Measurements from ENCODE around the gene PIGU. TPM values are rescaled to one million over a fixed set of nuclear protein-coding genes. Genes with fewer than 3 reads are reported as not detected.

PIGU gene
- total RNA-seq, 4 donors from 2014 or later: 13.6 to 21.7 (median 16.2) TPM

DNA sequence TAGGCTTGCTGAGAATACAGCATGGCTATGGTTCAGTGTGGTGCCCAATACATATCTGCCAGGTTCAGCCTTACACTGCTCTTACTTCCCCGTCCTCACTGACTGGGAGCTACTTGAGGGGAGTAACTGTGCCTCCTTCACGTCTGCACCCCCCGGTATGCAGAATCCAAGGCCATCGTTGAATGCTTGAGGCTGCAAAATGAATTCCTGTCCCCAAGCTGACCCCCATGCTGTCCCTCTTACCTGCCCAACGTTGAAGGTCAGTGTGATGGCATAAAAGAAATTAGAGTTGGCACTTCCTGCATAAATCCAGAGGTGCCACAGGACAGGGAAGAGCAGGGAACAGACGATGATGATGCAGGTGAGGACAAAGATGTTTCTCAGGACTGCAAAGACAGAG, 102.0 kb downstream of the PIGU start:
- Histone ChIP-seq H3K27ac (no peak overlapping the region), H3K27me3 (no peaks in the 10 kb centered on the region), H3K4me3 (no peak overlapping the region), H3K36me3 (peaks cover 30% of the 10 kb centered on the region), H3K4me1 (peaks cover 18% of the 10 kb centered on the region), H3K9me3 (no peaks in the 10 kb centered on the region)
- TF ChIP-seq POLR2A (IDR thresholded peaks at IDR 0.05) (no peak), EP300 (IDR thresholded peaks at IDR 0.05) (no peak), POLR2AphosphoS5 (IDR thresholded peaks at IDR 0.05) (no peak)
- TF ChIP-seq, protein P1, sequence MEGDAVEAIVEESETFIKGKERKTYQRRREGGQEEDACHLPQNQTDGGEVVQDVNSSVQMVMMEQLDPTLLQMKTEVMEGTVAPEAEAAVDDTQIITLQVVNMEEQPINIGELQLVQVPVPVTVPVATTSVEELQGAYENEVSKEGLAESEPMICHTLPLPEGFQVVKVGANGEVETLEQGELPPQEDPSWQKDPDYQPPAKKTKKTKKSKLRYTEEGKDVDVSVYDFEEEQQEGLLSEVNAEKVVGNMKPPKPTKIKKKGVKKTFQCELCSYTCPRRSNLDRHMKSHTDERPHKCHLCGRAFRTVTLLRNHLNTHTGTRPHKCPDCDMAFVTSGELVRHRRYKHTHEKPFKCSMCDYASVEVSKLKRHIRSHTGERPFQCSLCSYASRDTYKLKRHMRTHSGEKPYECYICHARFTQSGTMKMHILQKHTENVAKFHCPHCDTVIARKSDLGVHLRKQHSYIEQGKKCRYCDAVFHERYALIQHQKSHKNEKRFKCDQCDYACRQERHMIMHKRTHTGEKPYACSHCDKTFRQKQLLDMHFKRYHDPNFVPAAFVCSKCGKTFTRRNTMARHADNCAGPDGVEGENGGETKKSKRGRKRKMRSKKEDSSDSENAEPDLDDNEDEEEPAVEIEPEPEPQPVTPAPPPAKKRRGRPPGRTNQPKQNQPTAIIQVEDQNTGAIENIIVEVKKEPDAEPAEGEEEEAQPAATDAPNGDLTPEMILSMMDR (IDR thresholded peaks at IDR 0.05): no peak
- 97% methylated on average over 6 of the region's 6 CpGs for WGBS
- DNase-seq (ENCODE audit: low spot score in 2 of 2): no peak

DNA sequence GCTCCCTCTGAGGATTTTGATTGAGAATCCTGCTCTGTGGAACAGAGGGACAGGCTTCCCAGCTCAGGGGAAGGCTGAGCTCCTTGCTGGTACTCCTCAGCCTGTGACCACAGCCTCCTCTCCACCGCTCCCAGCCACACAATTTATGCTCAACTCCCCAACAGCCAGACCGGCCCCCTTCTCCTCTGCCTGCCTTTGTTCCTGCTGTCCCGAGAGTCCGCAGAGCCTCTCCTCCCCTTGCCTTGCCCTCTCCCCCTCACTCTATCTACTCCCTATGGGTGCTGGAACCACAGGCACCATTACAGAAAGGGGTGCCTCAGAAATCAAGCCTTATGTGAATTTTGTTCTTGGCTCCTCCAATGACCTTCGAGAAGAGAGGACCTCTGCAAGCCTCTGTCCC, 102.5 kb downstream of the PIGU start:
- DNase-seq (ENCODE audit: low spot score in 2 of 2): peak in 1 of 2 donors; percentile 41
- 95% methylated on average over 5 of the region's 5 CpGs for WGBS
- no peak overlapping the region for H3K27ac ChIP-seq
- no peaks in the 10 kb centered on the region for H3K27me3 ChIP-seq
- TF ChIP-seq POLR2AphosphoS5 (IDR thresholded peaks at IDR 0.05) (no peak), EP300 (IDR thresholded peaks at IDR 0.05) (no peak), POLR2A (IDR thresholded peaks at IDR 0.05) (no peak)
- TF ChIP-seq, protein P1 (IDR thresholded peaks at IDR 0.05): no peak
- peaks cover 14% of the 10 kb centered on the region for H3K4me1 ChIP-seq
- peaks cover 30% of the 10 kb centered on the region for H3K36me3 ChIP-seq
- H3K4me3 ChIP-seq: no peak overlapping the region
- H3K9me3 ChIP-seq: no peaks in the 10 kb centered on the region

DNA sequence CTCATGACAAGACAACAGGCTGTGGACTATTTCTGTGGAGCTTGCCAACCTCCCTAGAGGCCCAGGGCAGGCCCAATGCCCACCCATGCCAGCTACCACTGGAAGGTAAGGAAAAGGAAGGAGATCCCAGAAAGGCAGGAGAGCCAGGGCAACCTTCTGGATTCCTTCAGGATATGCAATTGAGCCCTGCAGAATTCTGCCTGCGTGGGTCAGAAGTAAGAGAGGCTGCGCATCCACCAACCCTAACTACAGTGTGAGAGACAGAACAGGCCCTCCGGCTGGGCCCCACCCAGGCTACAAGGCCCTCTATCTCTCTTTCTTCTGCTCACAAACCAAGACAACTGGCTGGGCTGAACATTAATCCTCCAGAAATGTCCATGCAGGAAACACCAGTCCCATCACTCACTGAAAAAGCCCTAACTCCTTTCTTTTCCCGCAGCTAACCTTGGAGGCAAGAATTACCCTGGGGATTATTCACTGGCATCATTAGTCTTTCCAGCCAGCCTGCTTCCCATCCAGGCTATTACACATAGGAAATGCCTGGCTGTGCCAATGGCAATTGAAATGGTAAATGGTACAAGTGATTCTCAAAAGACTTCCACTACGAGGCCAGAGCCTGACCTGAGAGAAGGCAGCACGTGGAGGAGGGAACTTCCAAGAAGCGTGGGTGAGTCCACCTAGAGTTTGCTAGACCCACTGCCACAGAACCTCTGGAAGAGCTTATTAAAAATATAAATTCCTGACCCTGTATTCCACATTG, 103.2 kb downstream of the PIGU start:
- Histone ChIP-seq H3K36me3 (peaks cover 32% of the 10 kb centered on the region), H3K4me3 (no peak overlapping the region), H3K4me1 (peaks cover 8% of the 10 kb centered on the region), H3K27me3 (no peaks in the 10 kb centered on the region), H3K27ac (no peak overlapping the region), H3K9me3 (no peaks in the 10 kb centered on the region)
- peak in 1 of 2 donors; percentile 45 for DNase-seq (ENCODE audit: low spot score in 2 of 2)
- TF ChIP-seq, protein P1 (IDR thresholded peaks at IDR 0.05): no peak
- TF ChIP-seq POLR2AphosphoS5 (IDR thresholded peaks at IDR 0.05) (no peak), EP300 (IDR thresholded peaks at IDR 0.05) (no peak), POLR2A (IDR thresholded peaks at IDR 0.05) (no peak)
- 91% methylated on average over 7 of the region's 7 CpGs for WGBS

DNA sequence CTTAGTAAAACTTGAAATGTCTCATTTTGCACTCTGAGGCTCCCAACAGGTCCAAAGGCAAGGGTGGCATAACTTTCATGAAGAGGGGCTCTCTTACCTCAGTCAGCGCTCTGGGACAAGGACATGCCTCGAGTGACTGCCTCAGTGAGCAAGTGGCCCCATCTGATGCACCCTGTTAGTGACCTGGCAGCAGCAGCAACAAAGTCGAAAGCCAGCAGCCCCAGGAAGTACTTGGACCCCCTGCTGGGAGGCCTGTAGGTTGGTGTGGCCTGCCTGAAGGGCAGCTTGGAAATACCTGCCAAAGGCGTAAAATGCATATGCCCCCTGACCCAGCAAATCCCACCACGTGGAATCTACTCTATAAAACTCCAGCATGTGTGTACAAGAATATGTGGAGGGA, 105.1 kb downstream of the PIGU start:
- Histone ChIP-seq H3K4me1 (no peaks in the 10 kb centered on the region), H3K9me3 (no peaks in the 10 kb centered on the region), H3K27ac (no peak overlapping the region), H3K36me3 (peaks cover 41% of the 10 kb centered on the region), H3K4me3 (no peak overlapping the region), H3K27me3 (no peaks in the 10 kb centered on the region)
- TF ChIP-seq POLR2AphosphoS5 (IDR thresholded peaks at IDR 0.05) (no peak), POLR2A (IDR thresholded peaks at IDR 0.05) (no peak), EP300 (IDR thresholded peaks at IDR 0.05) (no peak)
- TF ChIP-seq, protein P1 (IDR thresholded peaks at IDR 0.05): no peak
- DNase-seq (ENCODE audit: low spot score in 2 of 2): no peak
- 96% methylated on average over 4 of the region's 5 CpGs for WGBS

DNA sequence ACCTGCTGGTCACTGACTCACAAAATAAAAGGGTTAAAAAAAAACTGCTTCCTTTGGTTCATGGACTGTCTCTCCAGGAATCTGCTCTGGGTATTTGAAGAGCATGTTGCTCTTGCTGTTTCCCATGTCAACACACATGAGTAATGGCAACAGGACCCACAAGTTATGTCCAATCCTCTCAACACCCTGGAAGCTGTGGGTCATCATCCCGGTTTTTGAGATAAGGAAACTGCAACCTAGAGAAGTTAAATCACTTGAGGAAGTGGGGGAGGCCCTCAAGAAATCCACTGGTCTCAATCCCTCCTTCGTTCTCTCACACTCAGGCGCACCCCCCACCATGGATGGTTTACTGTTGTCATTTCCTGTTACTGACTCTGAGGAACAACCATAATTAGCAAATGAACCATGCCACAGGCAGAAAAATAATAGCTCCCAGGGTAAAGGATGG, 106.0 kb downstream of the PIGU start:
- peaks cover 44% of the 10 kb centered on the region for H3K36me3 ChIP-seq
- TF ChIP-seq, protein P1 (IDR thresholded peaks at IDR 0.05): no peak
- TF ChIP-seq POLR2A (IDR thresholded peaks at IDR 0.05) (no peak), EP300 (IDR thresholded peaks at IDR 0.05) (no peak), POLR2AphosphoS5 (IDR thresholded peaks at IDR 0.05) (no peak)
- no peak overlapping the region for H3K27ac ChIP-seq

More for the DNA sequence above, 106.0 kb downstream of the PIGU start:
- H3K4me1 ChIP-seq: no peaks in the 10 kb centered on the region
- no peak for DNase-seq (ENCODE audit: low spot score in 2 of 2)
- H3K9me3 ChIP-seq: no peaks in the 10 kb centered on the region
- no peak overlapping the region for H3K4me3 ChIP-seq
- H3K27me3 ChIP-seq: no peaks in the 10 kb centered on the region
- 61% methylated on average over 3 of the region's 3 CpGs for WGBS
